Thyroid gland (tissue), 4 donors: ENCODE measurements around the gene PCSK2.

ENCODE experiments used
- POLR2A ChIP-seq, 2 donors: fragments of 450-650 bp; IDR thresholded peaks; one replicate each; pipeline ENCODE4 v1.6.1; 2017; ENCODE audit warnings: antibody characterized with exemption in 2 of 2, mild to moderate bottlenecking in 2 of 2, moderate library complexity in 1 of 2
- TF ChIP-seq, protein P1 (sequence below), 6 experiments: fragments of 200-600 bp in 3 of 6; fragments of 450-650 bp in 3 of 6; sonication (generic) in 3 of 6; IDR thresholded peaks; one replicate each; pipeline ENCODE4 v1.5.1; 2016 to 2019; ENCODE audit warnings: antibody characterized with exemption in 6 of 6, mild to moderate bottlenecking in 2 of 6, inconsistent platforms in 1 of 6, moderate library complexity in 1 of 6

DNA sequence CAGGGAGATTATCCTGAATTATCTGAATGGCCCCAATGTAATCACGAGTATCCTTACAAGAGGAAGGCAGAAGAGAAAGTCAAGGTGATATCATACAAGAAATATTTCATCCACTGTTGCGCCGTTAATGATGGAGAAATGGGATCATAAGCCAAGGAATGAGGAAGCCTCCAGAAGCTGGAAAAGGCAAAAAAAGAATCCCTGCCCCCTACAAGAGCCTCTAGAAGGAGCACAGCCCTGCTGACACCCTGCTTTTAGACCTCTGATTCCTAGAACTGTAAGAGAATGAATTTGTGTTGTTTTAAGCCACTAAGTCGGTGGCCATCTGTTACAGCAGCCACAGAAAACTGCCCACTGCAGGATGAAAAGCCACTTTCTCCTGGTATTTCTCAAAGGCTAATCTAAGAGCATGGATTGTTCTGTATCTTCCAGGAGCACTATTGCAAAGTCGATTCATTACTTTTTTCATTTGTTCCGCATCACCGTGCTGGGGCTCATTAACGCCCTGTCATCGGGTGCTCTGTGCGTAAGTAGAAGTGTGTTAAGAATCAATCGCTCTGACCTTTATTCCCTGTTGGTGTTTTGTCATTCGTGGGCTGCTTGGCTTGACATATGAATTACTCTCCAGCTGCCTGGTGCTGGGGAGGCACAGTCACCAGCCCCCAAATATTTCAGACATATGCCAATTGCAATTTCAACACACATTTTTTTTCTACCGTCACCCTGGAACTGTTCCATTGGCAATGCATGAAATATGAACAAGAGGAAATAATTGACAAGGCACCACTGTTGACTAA is 117.0 kb downstream of the PCSK2 start:
- TF ChIP-seq, protein P1, sequence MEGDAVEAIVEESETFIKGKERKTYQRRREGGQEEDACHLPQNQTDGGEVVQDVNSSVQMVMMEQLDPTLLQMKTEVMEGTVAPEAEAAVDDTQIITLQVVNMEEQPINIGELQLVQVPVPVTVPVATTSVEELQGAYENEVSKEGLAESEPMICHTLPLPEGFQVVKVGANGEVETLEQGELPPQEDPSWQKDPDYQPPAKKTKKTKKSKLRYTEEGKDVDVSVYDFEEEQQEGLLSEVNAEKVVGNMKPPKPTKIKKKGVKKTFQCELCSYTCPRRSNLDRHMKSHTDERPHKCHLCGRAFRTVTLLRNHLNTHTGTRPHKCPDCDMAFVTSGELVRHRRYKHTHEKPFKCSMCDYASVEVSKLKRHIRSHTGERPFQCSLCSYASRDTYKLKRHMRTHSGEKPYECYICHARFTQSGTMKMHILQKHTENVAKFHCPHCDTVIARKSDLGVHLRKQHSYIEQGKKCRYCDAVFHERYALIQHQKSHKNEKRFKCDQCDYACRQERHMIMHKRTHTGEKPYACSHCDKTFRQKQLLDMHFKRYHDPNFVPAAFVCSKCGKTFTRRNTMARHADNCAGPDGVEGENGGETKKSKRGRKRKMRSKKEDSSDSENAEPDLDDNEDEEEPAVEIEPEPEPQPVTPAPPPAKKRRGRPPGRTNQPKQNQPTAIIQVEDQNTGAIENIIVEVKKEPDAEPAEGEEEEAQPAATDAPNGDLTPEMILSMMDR (IDR thresholded peaks at IDR 0.05), result no peak
- no peak for TF ChIP-seq POLR2A (IDR thresholded peaks at IDR 0.05)
